GM21786 (cell line): ENCODE data around the gene NTF3.
"Not testable (repeated sequence)": the region's sequence is repeated elsewhere in the genome, so short reads cannot be mapped to it uniquely, and the experiment has no call there.

Experiments
- ATAC-seq: cut with Tn5 transposase; IDR thresholded peaks from one replicate; pipeline ENCODE4 v1.9.1; 2021; ENCODE audit not compliant: unreplicated experiment

Gene NTF3

GRCh38 chr12:5525783-5526367 lies 94.0 kb downstream of the NTF3 start:
- no peak for ATAC-seq

GRCh38 chr12:5533368-5533767 lies 101.5 kb downstream of the NTF3 start:
- ATAC-seq, result no peak

- ATAC-seq, result no peak
These were observed 102.7 kb downstream of the NTF3 start for GRCh38 chr12:5534426-5535199.

- no peak for ATAC-seq
These were observed 103.6 kb downstream of the NTF3 start for GRCh38 chr12:5535541-5535940.

- not testable (repeated sequence) for ATAC-seq
These were observed 105.2 kb downstream of the NTF3 start for GRCh38 chr12:5537026-5537615.

- ATAC-seq, result no peak
These were observed 105.9 kb downstream of the NTF3 start for GRCh38 chr12:5537771-5538170.
